GM18873 (cell line): ENCODE data around the gene ZNF579.
"Not testable (repeated sequence)": the region's sequence is repeated elsewhere in the genome, so short reads cannot be mapped to it uniquely, and the experiment has no call there.

Source experiments
- ATAC-seq: cut with Tn5 transposase; IDR thresholded peaks from one replicate; pipeline ENCODE4 v1.9.1; 2021; ENCODE audit warnings: mild to moderate bottlenecking, moderate library complexity, moderate number of reproducible peaks; ENCODE audit not compliant: unreplicated experiment, low FRiP score

The ZNF579 gene

GRCh38 chr19:55576746-55577145 is 3.9 kb downstream of the ZNF579 start:
- ATAC-seq = no peak

DNA sequence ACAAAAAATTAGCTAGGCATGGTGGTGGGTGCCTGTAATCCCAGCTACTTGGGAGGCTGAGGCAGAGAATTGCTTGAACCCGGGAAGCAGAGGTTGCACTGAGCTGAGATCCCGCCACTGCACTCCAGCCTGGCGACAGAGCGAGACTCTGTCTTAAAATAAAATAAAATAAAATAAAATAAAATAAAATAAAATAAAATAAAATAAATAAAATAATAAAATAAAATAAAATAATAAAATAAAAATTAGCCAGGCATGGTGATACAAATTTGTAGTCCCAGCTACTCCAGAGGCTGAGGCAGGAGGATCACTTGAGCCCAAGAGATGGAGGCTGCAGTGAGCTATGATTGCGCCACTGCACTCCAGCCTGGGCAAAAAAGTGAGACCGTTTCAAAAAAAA is 6.7 kb downstream of the ZNF579 start:
- ATAC-seq = not testable (repeated sequence)

GRCh38 chr19:55569477-55569876 is 11.2 kb downstream of the ZNF579 start:
- ATAC-seq = not testable (repeated sequence)

- no peak for ATAC-seq
Measured at GRCh38 chr19:55567708-55568328, 12.8 kb downstream of the ZNF579 start.

GRCh38 chr19:55566823-55567222 is 13.8 kb downstream of the ZNF579 start:
- no peak for ATAC-seq

DNA sequence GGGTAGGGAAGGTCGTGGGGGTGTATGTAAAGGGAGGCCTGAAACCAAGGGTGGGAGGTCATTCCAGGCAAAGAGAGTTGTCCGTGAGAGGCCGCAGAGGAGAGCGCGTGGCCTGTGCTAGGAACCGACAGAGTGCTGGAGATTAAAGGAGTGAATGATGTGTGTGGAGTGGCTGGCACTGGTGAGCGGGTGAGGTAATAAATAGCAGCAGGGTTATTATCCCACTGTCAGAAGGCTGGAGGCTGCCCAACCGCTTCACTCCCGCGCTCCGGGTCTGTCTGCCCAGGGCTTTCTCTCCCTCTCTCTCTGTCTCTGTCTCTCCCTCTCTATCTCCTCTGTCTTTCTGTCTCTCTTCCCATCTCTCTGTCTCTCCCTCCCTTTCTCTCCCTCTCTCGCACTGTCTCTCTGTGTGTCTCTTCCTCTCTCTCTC is 17.4 kb downstream of the ZNF579 start:
- ATAC-seq = no peak

DNA sequence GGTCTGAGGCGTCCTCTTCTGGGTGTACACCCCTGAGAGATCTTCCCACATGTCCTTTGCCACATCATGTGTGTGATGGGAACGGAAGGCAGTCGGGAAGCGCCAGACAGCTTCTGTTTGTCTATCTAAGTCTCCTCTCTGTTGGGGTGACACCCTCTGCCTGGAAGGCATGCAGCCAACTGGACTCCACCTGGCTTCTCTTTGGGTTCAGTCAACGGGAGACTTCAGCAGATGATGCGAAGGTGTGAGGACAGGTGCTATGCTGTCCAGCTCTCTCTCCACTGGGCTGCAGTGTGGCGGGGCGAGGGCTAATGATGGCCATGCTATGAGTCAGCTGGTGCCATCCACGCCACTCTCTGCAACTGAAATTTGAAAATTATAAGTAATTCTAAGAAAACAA is 21.0 kb downstream of the ZNF579 start:
- ATAC-seq = no peak

- no peak for ATAC-seq
Measured at GRCh38 chr19:55554741-55555152, 25.9 kb downstream of the ZNF579 start.

DNA sequence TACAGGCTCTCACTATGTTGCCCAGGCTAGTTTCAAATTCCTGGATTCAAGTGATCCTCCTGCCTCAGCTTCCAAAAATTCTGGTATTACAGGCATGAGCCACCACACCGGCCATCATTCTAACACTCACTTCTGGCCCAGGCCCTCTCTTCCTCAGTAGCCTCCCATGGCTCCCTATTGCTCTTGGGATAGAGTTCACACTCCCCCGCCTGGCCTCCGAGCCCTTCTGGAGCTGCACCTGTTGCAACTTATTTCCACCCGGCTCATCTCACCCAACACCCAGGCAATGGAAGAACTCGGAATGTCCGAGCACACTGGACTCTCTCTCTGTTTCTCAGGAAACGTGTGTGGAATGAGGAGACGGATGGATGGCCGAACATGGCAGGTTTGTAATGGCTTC is 26.3 kb downstream of the ZNF579 start:
- no peak for ATAC-seq

- ATAC-seq = no peak
Measured at GRCh38 chr19:55553217-55554182, 27.1 kb downstream of the ZNF579 start.

DNA sequence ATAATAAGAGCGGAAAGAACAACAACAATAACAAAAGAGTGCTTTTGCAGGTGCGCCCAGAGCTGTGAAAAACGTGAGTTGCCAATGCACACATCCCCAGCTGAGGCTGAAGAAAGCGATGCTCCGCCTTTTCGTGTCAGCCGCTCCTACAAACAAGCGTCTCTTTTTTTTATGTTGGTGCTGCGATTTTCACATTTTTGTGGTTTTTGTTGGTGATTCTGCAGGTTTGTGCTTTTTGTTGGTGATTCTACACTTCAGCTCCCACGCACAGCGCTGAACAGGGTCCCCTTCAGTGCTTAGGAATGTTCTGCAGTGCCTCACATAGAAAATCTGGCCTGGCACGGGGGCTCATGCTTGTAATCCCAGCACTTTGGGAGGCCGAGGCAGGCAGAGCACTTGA is 28.0 kb downstream of the ZNF579 start:
- ATAC-seq = no peak

GRCh38 chr19:55552206-55552605 is 28.4 kb downstream of the ZNF579 start:
- no peak for ATAC-seq

DNA sequence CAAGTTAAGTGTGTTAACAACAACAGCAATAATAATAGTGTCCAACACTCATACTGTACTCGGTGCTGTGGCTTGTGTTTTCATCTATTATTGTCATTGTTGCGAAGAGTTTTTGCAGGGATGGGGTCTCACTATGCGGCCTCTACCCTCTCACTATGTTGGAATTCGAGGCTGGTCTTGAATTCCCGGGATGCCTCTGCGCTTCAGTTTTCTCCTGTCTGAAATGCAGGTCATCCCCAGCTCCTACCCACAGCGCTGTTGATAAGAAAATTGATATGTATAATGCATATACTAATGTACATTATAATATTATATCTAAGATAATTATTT is 30.4 kb downstream of the ZNF579 start:
- no peak for ATAC-seq

DNA sequence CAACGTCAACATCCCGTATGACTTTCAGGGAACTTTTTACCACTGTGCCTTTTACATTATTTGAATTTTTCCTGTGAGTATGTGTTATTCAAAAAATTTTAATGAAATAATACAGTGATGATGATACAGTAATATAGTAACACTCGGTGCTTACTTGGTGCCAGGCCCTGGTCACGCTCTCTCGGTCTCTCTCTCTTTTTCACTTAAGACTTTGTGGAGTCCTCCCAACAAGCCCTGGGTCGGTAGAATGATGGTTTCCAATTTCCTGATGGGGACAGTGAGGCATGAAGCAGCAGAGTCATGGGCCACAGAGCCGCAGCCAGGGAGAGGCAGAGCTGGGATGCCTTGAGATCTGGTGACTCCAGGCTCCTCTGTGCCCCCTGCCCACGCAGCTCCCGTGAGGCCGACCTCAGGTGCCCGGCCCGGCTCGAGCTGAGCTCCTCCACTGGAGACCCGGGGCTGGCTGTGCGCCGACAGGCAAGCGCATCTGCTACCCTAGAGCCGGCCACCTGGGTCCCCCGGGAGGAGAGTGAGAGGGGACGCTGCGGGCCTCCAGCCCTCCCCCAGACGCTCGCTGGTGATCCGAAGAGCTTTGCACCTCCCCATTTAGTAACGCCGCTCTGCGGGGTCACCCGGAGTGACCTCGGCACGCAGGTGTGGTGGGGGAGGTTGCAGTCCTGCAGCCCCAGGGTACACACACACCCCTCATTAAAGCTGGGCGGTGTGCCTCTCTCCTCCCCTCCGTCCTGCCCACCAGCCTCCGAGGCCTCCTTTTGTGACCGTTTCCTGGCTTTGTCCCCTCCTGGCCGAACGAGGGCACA is 30.9 kb downstream of the ZNF579 start:
- ATAC-seq = no peak

DNA sequence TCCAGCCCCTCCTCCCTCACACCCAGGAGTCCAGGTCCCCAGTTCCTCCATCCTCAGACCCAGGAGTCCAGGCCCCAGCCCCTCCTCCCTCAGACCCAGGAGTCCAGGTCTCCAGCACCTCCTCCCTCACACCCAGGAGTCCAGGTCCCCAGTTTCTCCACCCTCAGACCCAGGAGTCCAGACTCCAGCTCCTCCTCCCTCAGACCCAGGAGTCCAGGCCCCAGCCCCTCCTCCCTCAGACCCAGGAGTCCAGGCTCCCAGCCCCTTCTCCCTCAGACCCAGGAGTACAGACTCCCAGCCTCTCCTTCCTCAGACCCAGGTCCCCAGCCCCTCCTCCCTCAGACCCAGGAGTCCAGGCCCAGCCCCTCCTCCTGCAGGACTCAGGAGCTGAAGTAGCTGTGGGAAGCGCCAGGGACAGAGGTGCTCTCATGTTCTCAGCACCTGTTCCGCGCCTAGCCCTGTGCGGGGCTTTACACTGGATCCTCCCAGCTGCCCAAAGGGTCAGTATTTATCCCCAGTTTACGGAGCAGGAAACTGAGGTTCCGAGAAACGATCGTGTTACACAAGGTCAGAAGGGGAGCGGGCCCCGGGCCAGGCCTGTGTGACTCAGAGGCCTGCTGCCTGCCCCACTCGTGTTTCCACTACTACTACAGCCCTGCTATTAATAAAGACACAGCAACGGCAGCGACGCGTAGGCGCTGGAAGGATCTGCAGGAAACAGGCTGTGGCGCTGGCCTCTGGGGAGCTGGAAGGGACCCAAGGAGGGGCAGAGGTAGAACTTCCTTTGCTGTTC is 33.6 kb downstream of the ZNF579 start:
- no peak for ATAC-seq

GRCh38 chr19:55546011-55546410 is 34.6 kb downstream of the ZNF579 start:
- ATAC-seq = no peak

- no peak for ATAC-seq
Measured at GRCh38 chr19:55545443-55545842, 35.2 kb downstream of the ZNF579 start, which contains the start of gene SBK3. Gene SBK3, minus strand, starts transcription at chr19:55545543. Its CDS starts 0 bp downstream, at chr19:55545543.

- ATAC-seq = no peak
Measured at GRCh38 chr19:55544776-55545439, 35.7 kb downstream of the ZNF579 start.

- ATAC-seq = no peak
Measured at GRCh38 chr19:55544014-55544413, 36.6 kb downstream of the ZNF579 start.

DNA sequence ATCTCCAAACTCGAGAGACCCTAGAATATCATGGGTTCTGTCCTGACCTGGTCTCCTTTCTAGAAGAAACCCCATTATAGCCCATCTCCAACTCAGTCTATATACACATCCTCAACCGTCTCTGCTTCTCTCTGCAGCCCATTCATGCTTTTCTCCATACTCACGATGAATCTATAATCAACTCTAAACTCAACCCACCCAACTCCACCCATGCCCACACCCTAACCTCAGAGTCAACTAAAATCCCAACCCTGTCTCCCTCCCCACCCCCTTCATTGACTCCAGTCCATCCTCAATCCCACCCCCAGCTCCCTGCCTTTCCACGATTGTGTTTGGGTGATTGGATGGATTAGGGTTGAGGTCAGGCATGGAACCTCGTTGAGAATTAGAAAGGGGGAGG is 37.1 kb downstream of the ZNF579 start:
- no peak for ATAC-seq
